GM18505 (cell line): Measurements from ENCODE around the gene OR5I1.
"Not testable (repeated sequence)": the region's sequence is repeated elsewhere in the genome, so short reads cannot be mapped to it uniquely, and the experiment has no call there.

Experiments used
- ATAC-seq: cut with Tn5 transposase; IDR thresholded peaks from one replicate; pipeline ENCODE4 v1.9.1; 2021; ENCODE audit not compliant: unreplicated experiment
- POLR2A ChIP-seq: IDR thresholded peaks from 4 replicates; pipeline ENCODE4 v1.6.1; 2011; ENCODE audit warnings: borderline replicate concordance; ENCODE audit not compliant: insufficient read depth, insufficient read length; ENCODE audit errors: extremely low read depth

The OR5I1 gene

DNA sequence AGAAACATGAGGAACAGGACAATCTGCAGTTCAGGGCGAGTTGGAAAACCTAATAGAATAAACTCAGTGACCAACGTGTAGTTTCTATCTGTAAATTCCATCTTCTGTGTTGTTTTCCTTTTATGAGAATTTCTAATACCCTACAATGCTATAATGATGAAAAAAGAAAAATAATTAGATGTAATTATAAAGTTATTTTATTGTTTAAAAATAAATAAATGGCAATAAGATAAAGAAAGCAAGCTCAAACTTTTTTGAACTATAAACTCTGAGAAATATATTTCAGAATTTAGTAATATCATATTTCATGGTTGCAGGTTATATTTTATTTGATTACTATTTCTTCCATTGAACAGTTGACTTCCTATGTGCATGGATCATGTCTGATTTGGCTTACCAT is at the start of gene OR5I1:
Gene OR5I1, minus strand, starts transcription at position 101 of the 400 bp plus-strand sequence. Its CDS starts 0 bp downstream, at position 101.
- no peak for ATAC-seq
- TF ChIP-seq POLR2A: no peak

DNA sequence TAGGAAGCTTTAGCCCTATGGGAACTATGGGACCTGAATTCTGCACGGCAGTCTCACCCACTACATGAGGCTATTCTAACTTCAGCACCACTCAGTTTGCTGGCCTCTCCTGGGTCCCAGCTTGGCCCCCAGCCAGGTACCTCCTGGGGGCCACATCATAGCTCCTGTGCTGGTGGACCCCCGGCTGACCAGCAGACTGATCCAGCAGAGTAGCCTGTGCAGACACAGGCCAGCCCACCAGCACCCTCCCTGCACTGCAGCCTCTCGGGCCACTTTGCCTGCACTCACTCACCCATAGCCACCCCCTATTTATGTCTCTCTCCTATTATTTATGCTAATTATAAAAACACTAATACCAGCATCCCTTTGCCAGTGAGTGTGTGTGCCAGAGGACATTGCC is 34.7 kb upstream of the OR5I1 start:
- no peak for ATAC-seq
- TF ChIP-seq POLR2A: no peak

DNA sequence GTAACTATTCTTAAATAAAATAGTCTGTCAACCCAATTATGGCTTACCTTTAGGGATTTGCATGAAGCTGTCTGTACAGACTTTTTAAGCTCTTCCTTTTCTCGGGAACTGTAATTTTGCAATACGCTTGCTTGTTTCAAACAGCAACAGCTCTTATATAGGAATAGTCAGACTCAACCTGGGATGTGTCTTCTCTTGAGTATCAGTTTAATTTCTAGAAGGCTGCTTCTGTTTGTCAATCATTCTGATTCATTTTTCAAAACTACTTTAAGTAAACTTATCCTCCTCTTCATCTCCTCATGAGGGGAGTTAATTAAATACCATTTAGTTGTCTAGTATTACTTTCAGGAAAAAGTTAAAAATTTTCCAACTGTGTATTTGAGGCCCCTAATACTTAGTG is 33.6 kb upstream of the OR5I1 start, which contains the start of gene OR10AG1:
Gene OR10AG1, minus strand, starts transcription at position 101 of the 400 bp plus-strand sequence. Its CDS starts 38 bp downstream, at position 63.
- ATAC-seq: no peak
- no peak for TF ChIP-seq POLR2A

DNA sequence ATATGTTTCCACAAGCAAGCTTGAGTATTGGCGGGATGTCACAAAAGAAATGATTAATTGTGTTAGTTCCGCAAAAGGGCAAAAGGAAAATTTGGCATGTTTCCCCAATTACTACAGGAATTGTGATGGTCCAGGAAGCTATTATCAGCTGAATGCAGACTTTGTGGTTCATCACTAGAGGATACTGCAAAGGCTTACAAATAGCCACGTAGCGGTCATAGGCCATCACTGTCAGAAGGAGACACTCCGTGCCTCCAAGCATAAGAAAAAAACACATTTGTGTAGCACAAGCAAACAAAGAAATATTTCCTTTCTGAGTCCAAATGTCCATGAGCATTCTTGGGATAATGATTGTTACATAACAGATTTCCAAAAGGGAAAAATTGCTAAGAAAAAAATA is 31.7 kb upstream of the OR5I1 start:
- no peak for ATAC-seq
- no peak for TF ChIP-seq POLR2A

DNA sequence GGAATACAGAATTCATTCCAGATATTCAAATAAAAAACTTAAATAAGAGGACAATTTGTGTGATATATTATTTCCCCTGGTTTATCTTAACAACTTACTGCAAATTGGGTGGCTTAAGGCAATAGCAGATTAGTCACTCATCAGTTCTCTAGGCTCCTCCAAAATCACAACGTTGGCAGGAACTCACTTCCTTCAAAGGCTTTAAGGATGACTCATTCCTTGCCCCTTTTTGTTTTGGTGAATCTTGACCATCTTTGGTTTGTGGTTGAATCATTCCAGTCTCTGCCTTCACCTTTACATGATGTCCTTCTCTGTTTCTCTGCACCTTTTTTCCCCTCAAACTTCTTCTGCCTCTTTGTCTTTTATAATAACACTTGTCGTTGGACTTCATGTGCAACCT is 30.2 kb upstream of the OR5I1 start:
- ATAC-seq: no peak
- TF ChIP-seq POLR2A: no peak

DNA sequence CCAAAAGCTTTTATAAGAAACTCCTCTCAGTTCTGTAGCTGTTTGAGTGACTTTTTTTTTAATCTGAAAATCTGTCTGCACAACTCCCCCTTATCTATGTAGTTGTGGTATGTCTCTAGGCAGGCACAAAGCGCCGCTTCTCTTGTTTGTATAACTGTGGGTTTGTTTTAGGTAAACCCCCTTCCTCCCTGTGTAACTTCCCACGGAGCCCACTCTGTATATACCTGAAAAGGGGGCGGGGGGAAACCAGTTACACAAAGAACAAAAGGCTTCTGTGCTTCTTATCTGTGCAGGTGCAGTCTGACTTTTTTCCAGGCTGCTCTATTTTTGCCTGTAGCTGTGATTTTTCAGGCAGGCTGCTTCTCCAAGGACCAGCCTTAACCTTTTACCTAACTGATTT is 20.3 kb upstream of the OR5I1 start:
- no peak for ATAC-seq
- TF ChIP-seq POLR2A: no peak

DNA sequence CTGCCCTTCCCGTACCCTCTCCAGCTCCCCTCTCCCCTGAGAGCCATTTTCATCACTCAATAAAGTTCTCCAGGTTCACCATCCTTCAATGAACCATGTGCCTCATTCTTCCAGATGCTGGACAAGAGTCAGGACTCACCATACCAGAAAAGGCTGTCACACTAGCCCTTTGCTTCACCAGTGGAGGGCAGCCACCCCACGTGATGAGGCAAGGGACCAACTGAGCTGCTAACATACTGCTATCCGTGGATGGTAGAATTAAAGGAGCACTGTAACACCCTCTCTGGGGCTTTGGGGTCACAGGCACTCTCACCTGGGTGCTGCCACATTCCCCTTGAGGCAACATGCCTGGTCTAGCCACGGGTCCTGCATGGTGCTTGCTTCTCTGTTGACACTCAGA is 13.1 kb upstream of the OR5I1 start:
- ATAC-seq: no peak
- no peak for TF ChIP-seq POLR2A

DNA sequence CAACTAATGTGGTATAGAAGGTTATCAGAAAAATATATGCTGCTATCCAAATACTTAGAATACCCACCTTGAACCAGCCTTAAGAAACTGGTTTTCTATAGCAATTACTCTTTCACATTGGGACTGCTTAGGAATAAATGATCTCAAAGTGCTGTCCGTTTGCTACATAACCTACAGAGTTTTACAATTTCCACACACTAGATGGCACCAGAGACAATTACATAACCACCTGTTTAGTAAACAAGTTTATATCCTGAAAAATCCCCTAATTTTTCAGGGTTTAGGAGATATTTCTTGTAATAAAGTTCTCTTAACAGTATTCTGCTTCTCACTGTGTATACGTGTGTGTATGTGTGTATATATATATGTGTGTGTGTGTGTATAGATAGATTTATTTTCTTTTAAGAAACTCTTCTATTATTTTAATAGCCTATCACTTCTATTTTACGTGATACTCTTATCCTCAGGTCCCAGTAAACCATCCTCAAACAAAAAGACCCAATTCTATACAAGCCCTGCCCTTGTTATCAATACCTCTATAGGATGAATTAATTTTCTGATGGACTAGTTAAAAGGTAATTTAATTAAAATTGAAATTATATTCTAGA is 6.7 kb upstream of the OR5I1 start:
- no peak for ATAC-seq
- no peak for TF ChIP-seq POLR2A

DNA sequence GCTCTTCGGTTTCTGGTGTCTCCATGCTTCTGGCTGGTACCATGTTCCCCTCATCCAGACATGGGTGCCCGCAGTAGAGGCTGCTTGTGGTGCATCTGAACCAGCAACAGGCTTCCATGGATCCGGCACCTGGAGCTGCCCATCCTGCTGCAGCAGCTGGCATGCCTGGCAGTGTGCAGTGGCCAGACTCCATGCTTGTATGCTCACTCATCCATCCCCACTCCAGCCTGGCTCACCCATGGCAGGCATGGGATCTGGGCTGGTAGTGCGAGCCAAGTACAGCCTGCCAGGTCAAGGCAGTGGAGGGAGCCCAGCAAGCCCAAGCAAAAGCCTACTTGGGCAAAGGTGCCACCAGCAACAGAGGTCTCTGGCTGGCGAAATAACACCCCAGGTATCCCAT is 15.7 kb downstream of the OR5I1 start:
- ATAC-seq: no peak
- no peak for TF ChIP-seq POLR2A

DNA sequence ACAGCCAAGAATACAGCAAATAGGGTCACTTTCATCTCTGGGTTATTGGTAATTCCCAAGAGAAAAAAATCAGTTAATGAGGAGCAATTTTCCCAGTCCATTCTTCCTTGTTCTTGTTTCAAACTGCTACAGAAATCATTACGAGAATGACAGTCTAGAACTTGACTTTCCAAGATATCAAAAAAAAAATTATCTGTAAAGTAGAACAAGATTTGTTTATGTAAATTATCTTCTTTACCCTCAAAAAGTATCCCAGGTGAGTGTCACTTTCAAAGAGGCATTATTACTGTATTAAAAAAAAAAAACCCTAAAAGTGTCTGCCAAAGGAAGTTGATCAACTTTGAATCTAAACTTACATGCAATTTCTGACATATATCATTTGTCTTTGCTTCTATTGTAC is 21.7 kb downstream of the OR5I1 start, which contains the start of gene OR5W2:
Gene OR5W2, minus strand, starts transcription at position 101 of the 400 bp plus-strand sequence. Its CDS starts 0 bp downstream, at position 101.
- no peak for ATAC-seq

DNA sequence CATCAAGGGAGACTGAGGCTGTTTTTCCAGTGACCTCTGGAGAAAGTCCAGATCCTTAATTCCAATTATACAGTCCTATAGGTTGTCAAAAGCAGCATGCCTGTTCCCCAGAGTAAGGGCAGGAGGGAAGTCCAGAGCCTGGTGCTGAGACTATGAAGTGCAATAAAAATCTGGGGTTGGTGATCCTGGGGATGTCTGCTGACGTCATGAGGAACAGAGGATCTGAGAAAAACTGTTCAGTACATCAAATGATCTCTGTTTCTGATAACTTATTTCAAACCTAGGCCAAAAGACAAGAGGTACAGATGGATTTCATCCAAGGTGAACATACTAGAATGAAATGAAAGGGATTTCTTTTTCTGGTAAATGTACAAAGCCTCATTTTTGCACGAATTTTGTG is 33.9 kb downstream of the OR5I1 start:
- no peak for ATAC-seq
- TF ChIP-seq POLR2A: no peak

More for the DNA sequence above, 21.7 kb downstream of the OR5I1 start, which contains the start of gene OR5W2:
- no peak for TF ChIP-seq POLR2A

DNA sequence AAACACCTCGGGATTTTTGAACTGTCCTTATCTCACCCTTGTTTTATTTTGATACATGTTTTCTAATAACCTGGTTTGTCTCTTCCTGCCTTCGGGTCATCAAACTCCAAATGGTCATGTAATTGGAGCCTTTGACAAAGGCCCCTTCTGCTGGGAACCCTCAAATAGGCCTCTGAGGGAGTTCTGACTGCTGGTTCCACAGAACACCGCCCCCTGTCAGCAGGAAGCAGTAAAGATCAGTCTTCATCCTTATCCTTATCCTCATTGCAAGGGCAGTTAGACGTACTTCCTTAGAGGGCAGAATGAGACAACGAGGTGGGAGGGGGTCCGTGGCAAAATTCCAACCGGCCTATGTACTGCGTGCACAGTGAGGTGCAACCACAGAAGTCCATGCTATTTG is 41.0 kb downstream of the OR5I1 start:
- no peak for ATAC-seq
- no peak for TF ChIP-seq POLR2A

DNA sequence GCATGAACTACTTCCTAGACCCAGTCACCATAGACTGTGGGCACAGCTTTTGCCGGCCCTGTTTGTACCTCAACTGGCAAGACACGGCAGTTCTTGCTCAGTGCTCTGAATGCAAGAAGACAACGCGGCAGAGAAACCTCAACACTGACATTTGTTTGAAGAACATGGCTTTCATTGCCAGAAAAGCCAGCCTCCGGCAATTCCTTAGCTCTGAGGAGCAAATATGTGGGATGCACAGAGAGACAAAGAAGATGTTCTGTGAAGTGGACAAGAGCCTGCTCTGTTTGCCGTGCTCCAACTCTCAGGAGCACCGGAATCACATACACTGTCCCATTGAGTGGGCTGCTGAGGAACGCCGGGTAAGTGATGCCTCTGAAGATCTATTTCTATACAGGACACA is 50.7 kb downstream of the OR5I1 start:
- ATAC-seq: not testable (repeated sequence)
